WTC11 (cell line): ENCODE measurements around the gene FAM193A. TPM values are rescaled to one million over a fixed set of nuclear protein-coding genes. Genes with fewer than 3 reads are reported as not detected.

Source experiments
- ATAC-seq: fragments of 200-7000 bp; cut with Tn5 transposase; 2 replicates; pipeline ENCODE4 v1.10.0; 2021; ENCODE audit warnings: mild to moderate bottlenecking, moderate library complexity
- CTCF ChIA-PET: fragments of 300-600 bp; sonication (Branson Sonifier 250); formaldehyde crosslinking; loops from one replicate; lab custom pipeline; 2021; ENCODE audit warnings: antibody characterized with exemption; lab: Charles Lee
- POLR2A ChIA-PET: fragments of 350-600 bp; sonication (Branson Sonifier 250); formaldehyde crosslinking; loops from one replicate; lab custom pipeline; 2021; ENCODE audit warnings: antibody characterized with exemption; lab: Charles Lee
- DNase-seq: peaks from one replicate; pipeline ENCODE4 v3.0.0; 2021; ENCODE audit warnings: low spot score
- H3K27ac Mint-ChIP-seq: 2 replicates; pipeline ENCODE4 v1.8.0; 2021; ENCODE audit warnings: mixed read lengths
- H3K27me3 Mint-ChIP-seq: 2 replicates; pipeline ENCODE4 v1.8.0; 2021; ENCODE audit warnings: low read depth, mild to moderate bottlenecking, moderate library complexity, mixed read lengths
- H3K36me3 Mint-ChIP-seq: 2 replicates; pipeline ENCODE4 v1.8.0; 2021; ENCODE audit warnings: mixed read lengths
- H3K4me1 Mint-ChIP-seq: 2 replicates; pipeline ENCODE4 v1.8.0; 2022; ENCODE audit warnings: mixed read lengths
- H3K4me3 Mint-ChIP-seq: 2 replicates; pipeline ENCODE4 v1.8.0; 2021; ENCODE audit warnings: mild to moderate bottlenecking, moderate library complexity, mixed read lengths
- H3K9me3 Mint-ChIP-seq: 2 replicates; pipeline ENCODE4 v1.8.0; 2021; ENCODE audit warnings: mixed read lengths
- ATF1 ChIP-seq: sonication (generic); formaldehyde crosslinking; IDR thresholded peaks from 2 replicates; pipeline ENCODE4 v1.8.1; 2023; ENCODE audit warnings: mild to moderate bottlenecking, moderate library complexity, missing genetic modification reagents
- CBFB ChIP-seq: sonication (generic); formaldehyde crosslinking; IDR thresholded peaks from 2 replicates; pipeline ENCODE4 v1.8.1; 2022; ENCODE audit warnings: mild to moderate bottlenecking, low read depth, missing genetic modification reagents
- FOXP1 ChIP-seq: sonication (generic); formaldehyde crosslinking; IDR thresholded peaks from 2 replicates; pipeline ENCODE4 v1.8.0; 2022; ENCODE audit warnings: missing genetic modification reagents, mild to moderate bottlenecking, moderate library complexity, borderline replicate concordance
- MLX ChIP-seq: sonication (generic); formaldehyde crosslinking; IDR thresholded peaks from 2 replicates; pipeline ENCODE4 v1.8.1; 2023; ENCODE audit warnings: mild to moderate bottlenecking, missing genetic modification reagents, moderate library complexity
- NFE2L1 ChIP-seq: sonication (generic); formaldehyde crosslinking; IDR thresholded peaks from 2 replicates; pipeline ENCODE4 v1.8.1; 2023; ENCODE audit warnings: missing genetic modification reagents
- RELA ChIP-seq: sonication (generic); formaldehyde crosslinking; IDR thresholded peaks from 2 replicates; pipeline ENCODE4 v1.8.1; 2022; ENCODE audit warnings: missing genetic modification reagents, mild to moderate bottlenecking, borderline replicate concordance
- SMAD3 ChIP-seq: sonication (generic); formaldehyde crosslinking; IDR thresholded peaks from 2 replicates; pipeline ENCODE4 v1.8.0; 2022; ENCODE audit warnings: missing genetic modification reagents, mild to moderate bottlenecking, borderline replicate concordance
- SP1 ChIP-seq: sonication (generic); formaldehyde crosslinking; conservative IDR thresholded peaks from 2 replicates; pipeline ENCODE4 v1.8.1; 2022; ENCODE audit warnings: missing genetic modification reagents
- TEAD4 ChIP-seq: sonication (generic); formaldehyde crosslinking; IDR thresholded peaks from 2 replicates; pipeline ENCODE4 v1.8.0; 2022; ENCODE audit warnings: mild to moderate bottlenecking, missing genetic modification reagents
- ZNF423 ChIP-seq: fragments of 250-450 bp; sonication (Bioruptor Pico); IDR thresholded peaks from 2 replicates; pipeline ENCODE4 v2.1.2; 2022; ENCODE audit warnings: mild to moderate bottlenecking, moderate library complexity
- ZSCAN18 ChIP-seq: fragments of 250-450 bp; sonication (Bioruptor Pico); IDR thresholded peaks from 2 replicates; pipeline ENCODE4 v2.1.2; 2022; ENCODE audit warnings: mild to moderate bottlenecking, moderate library complexity
- total RNA-seq: library from RNA; stranded (reverse); gene quantifications from 3 replicates; pipeline ENCODE4 v1.2.3, GENCODE V29; 2021
- TF ChIP-seq, protein P1 (sequence below): sonication (generic); formaldehyde crosslinking; IDR thresholded peaks from 2 replicates; pipeline ENCODE4 v1.8.1; 2022; ENCODE audit warnings: mild to moderate bottlenecking, moderate library complexity, missing genetic modification reagents
- TF ChIP-seq, protein P2 (sequence below): sonication (generic); formaldehyde crosslinking; IDR thresholded peaks from 2 replicates; pipeline ENCODE4 v1.8.0; 2022; ENCODE audit warnings: mild to moderate bottlenecking, missing genetic modification reagents
- TF ChIP-seq, protein P3 (sequence below): sonication (generic); formaldehyde crosslinking; conservative IDR thresholded peaks from 2 replicates; pipeline ENCODE4 v1.8.1; 2023; ENCODE audit warnings: mild to moderate bottlenecking, low read depth, missing genetic modification reagents, moderate library complexity

Gene FAM193A
- total RNA-seq, 1 experiment from 2014 or later, result 28.1 TPM

- Mint-ChIP-seq H3K27me3 (no peaks in the 10 kb centered on the region), H3K9me3 (peaks cover 14% of the 10 kb centered on the region), H3K4me1 (peaks cover 20% of the 10 kb centered on the region), H3K27ac (no peak overlapping the region), H3K4me3 (no peak overlapping the region), H3K36me3 (peaks cover 13% of the 10 kb centered on the region)
- CTCF ChIA-PET, result no interaction called here
- ATAC-seq (no peak), DNase-seq (no peak)
- TF ChIP-seq MLX (CRISPR knock-in tag) (no peak), ZNF423 (CRISPR knock-in tag) (no peak), ATF1 (CRISPR knock-in tag) (no peak), ZSCAN18 (no peak), TEAD4 (no peak), NFE2L1 (CRISPR knock-in tag) (no peak)
- TF ChIP-seq, protein P1, sequence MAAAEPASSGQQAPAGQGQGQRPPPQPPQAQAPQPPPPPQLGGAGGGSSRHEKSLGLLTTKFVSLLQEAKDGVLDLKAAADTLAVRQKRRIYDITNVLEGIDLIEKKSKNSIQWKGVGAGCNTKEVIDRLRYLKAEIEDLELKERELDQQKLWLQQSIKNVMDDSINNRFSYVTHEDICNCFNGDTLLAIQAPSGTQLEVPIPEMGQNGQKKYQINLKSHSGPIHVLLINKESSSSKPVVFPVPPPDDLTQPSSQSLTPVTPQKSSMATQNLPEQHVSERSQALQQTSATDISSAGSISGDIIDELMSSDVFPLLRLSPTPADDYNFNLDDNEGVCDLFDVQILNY, result no peak
- TF ChIP-seq, protein P2, sequence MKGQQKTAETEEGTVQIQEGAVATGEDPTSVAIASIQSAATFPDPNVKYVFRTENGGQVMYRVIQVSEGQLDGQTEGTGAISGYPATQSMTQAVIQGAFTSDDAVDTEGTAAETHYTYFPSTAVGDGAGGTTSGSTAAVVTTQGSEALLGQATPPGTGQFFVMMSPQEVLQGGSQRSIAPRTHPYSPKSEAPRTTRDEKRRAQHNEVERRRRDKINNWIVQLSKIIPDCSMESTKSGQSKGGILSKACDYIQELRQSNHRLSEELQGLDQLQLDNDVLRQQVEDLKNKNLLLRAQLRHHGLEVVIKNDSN (CRISPR knock-in tag), result no peak
- POLR2A ChIA-PET, result no interaction called here
Measured at GRCh38 chr4:2576290-2576689, 39.8 kb downstream of the FAM193A start.

DNA sequence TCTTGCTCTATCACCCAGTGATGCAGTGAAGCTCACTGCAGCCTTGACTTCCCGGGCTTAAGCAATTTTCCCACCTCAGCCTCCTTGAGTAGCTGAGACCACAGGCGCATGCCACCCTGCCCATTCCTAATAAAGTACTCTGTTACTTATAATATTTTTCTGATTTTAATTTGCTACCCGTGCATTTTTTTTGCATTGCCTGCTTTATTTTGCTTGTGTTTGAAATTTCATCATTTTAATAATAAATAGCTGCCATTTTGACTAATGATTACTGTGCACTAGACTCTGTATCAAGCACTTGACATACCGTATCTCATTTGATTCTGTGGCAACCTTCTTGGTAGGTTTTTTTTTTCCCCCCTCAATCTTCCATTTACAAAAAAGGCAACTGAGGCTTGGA, 41.7 kb downstream of the FAM193A start:
- no peak for DNase-seq

DNA sequence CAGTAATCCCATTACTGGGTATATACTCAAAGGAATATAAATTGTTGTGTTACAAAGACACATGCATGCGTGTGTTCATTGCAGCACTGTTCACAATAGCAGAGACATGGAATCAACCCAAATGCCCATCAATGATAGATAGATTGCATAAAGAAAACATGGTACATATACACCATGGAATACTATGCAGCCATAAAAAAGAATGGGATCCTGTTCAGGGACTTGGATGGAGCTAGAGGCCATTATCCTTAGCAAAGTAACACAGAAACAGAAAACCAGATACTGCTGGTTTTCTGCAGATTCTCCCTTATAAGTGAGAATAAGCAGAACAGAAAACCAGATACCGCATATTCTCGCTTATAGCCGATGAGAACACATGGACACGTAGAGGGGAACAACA, 43.5 kb downstream of the FAM193A start:
- Mint-ChIP-seq H3K36me3 (peaks cover 13% of the 10 kb centered on the region), H3K27me3 (no peaks in the 10 kb centered on the region), H3K4me3 (no peak overlapping the region), H3K4me1 (peaks cover 21% of the 10 kb centered on the region), H3K27ac (no peak overlapping the region), H3K9me3 (peaks cover 14% of the 10 kb centered on the region)
- ChIA-PET POLR2A (no interaction called here), CTCF (no interaction called here)
- DNase-seq (no peak), ATAC-seq (no peak)
- TF ChIP-seq FOXP1 (CRISPR knock-in tag), result no peak

More for the DNA sequence above, 41.7 kb downstream of the FAM193A start:
- H3K27me3 Mint-ChIP-seq, result no peaks in the 10 kb centered on the region
- no peak overlapping the region for H3K4me3 Mint-ChIP-seq
- CTCF ChIA-PET, result interaction anchor here (0.6 kb wide), 1 partner anchor 400 kb away, joined by 3 read pairs; no protein-coding TSS in a partner anchor
- TF ChIP-seq SP1 (CRISPR knock-in tag), result no peak
- TF ChIP-seq ZSCAN18, result no peak
- no peak for TF ChIP-seq RELA (CRISPR knock-in tag)
- TF ChIP-seq SMAD3 (CRISPR knock-in tag), result no peak
- TF ChIP-seq, protein P3, sequence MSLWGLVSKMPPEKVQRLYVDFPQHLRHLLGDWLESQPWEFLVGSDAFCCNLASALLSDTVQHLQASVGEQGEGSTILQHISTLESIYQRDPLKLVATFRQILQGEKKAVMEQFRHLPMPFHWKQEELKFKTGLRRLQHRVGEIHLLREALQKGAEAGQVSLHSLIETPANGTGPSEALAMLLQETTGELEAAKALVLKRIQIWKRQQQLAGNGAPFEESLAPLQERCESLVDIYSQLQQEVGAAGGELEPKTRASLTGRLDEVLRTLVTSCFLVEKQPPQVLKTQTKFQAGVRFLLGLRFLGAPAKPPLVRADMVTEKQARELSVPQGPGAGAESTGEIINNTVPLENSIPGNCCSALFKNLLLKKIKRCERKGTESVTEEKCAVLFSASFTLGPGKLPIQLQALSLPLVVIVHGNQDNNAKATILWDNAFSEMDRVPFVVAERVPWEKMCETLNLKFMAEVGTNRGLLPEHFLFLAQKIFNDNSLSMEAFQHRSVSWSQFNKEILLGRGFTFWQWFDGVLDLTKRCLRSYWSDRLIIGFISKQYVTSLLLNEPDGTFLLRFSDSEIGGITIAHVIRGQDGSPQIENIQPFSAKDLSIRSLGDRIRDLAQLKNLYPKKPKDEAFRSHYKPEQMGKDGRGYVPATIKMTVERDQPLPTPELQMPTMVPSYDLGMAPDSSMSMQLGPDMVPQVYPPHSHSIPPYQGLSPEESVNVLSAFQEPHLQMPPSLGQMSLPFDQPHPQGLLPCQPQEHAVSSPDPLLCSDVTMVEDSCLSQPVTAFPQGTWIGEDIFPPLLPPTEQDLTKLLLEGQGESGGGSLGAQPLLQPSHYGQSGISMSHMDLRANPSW (CRISPR knock-in tag), result no peak
- TF ChIP-seq CBFB (CRISPR knock-in tag), result no peak
- no peak for TF ChIP-seq ZNF423 (CRISPR knock-in tag)
- H3K36me3 Mint-ChIP-seq, result peaks cover 13% of the 10 kb centered on the region
- no peak for ATAC-seq
- peaks cover 14% of the 10 kb centered on the region for H3K9me3 Mint-ChIP-seq
- peaks cover 24% of the 10 kb centered on the region for H3K4me1 Mint-ChIP-seq
- POLR2A ChIA-PET, result interaction anchor here (0.5 to 0.6 kb wide), 2 partner anchors 35 to 108 kb away, joined by 3 to 7 read pairs; no protein-coding TSS in a partner anchor
- H3K27ac Mint-ChIP-seq, result no peak overlapping the region
